Vagina (tissue), 2 donors: ENCODE results near the gene SETD4.
A peak's percentile ranks its signal among the peaks of the same experiment; 100 is the strongest.

Experiments
- CTCF ChIP-seq, 3 experiments: fragments of 450-650 bp in 2 of 3; fragments of 200-600 bp in 1 of 3; sonication (generic) in 1 of 3; IDR thresholded peaks; one replicate each; pipeline ENCODE4 v1.5.1; 2017 to 2019; ENCODE audit warnings: antibody characterized with exemption in 3 of 3, mild to moderate bottlenecking in 2 of 3, moderate library complexity in 2 of 3
- POLR2A ChIP-seq, 2 donors: fragments of 450-650 bp; IDR thresholded peaks; one replicate each; pipeline ENCODE4 v1.6.1; 2017; ENCODE audit warnings: antibody characterized with exemption in 2 of 2, mild to moderate bottlenecking in 2 of 2, moderate library complexity in 2 of 2

GRCh38 chr21:36104317-36105300 is 44.3 kb upstream of the SETD4 start:
- TF ChIP-seq CTCF (IDR thresholded peaks at IDR 0.05) (peak in 2 of 3 experiments; percentile 24 to 41), POLR2A (IDR thresholded peaks at IDR 0.05) (no peak)
